SH-SY5Y (cell line): ENCODE results near the gene PMAIP1.

Source experiments
- GATA2 ChIP-seq: IDR thresholded peaks from 2 replicates; pipeline ENCODE4 v1.6.1; 2011; ENCODE audit warnings: mild to moderate bottlenecking, low read depth, low read length
- GATA3 ChIP-seq: IDR thresholded peaks from 2 replicates; pipeline ENCODE4 v1.6.1; 2011; ENCODE audit warnings: low read depth, mild to moderate bottlenecking, low read length, moderate library complexity

- TF ChIP-seq GATA2 (no peak), GATA3 (no peak)
These were observed 47.2 kb upstream of the PMAIP1 start for GRCh38 chr18:59852548-59852947.
